Activated T-cell treated with anti-CD3 and anti-CD28 coated beads, Interleukin-2, amount 50 U/mL, for 24 hours (primary cell): ENCODE results near the gene CPED1.
"Not testable (repeated sequence)": the region's sequence is repeated elsewhere in the genome, so short reads cannot be mapped to it uniquely, and the experiment has no call there.

Source experiments
- DNase-seq: peaks from one replicate; pipeline ENCODE4 v3.0.0-alpha.2; 2020
- H3K27ac Mint-ChIP-seq: 2 replicates; pipeline ENCODE4 v1.8.0; 2020; ENCODE audit warnings: mild to moderate bottlenecking, mixed read lengths
- H3K27me3 Mint-ChIP-seq: 2 replicates; pipeline ENCODE4 v1.8.0; 2020; ENCODE audit warnings: mixed read lengths
- H3K36me3 Mint-ChIP-seq: 2 replicates; pipeline ENCODE4 v1.8.0; 2020; ENCODE audit warnings: low read depth, mixed read lengths
- H3K4me1 Mint-ChIP-seq: 2 replicates; pipeline ENCODE4 v1.8.0; 2020; ENCODE audit warnings: low read depth, mixed read lengths
- H3K4me3 Mint-ChIP-seq: 2 replicates; pipeline ENCODE4 v1.8.0; 2020; ENCODE audit warnings: mild to moderate bottlenecking, moderate library complexity, mixed read lengths
- H3K9me3 Mint-ChIP-seq: 2 replicates; pipeline ENCODE4 v1.8.0; 2020; ENCODE audit warnings: mixed read lengths

Gene CPED1

DNA sequence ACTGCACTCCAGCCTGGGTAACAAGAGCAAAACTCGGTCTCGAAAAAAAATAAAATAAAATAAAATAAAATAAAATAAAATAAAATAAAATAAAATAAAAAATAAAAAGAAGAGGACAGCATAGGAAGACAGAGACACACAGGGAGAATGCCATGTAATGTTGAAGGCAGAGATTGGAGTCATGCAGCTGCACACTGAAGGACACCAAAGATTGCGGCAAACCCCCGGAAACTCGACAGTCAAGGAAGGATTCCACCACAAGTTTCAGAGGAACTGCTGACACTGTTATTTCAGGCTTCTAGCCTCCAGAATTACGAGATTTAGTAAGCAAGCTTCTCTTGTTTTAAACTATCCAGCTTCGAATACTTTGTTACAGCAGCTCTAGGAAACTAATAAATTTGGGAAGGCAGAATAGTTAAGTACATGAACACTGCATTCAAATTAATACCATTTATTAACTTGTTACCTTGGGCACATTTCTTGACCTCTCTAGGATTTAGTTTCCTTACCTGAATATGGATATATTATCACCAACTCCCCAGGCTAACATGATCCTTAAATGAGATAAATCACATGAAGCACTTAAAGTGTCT, 9.5 kb downstream of the CPED1 start:
- no peak for DNase-seq
- H3K27ac Mint-ChIP-seq, result no peak overlapping the region
- peaks cover 2% of the 10 kb centered on the region for H3K27me3 Mint-ChIP-seq
- H3K9me3 Mint-ChIP-seq, result no peaks in the 10 kb centered on the region
- no peak overlapping the region for H3K4me3 Mint-ChIP-seq
- no peaks in the 10 kb centered on the region for H3K36me3 Mint-ChIP-seq
- peaks cover 23% of the 10 kb centered on the region for H3K4me1 Mint-ChIP-seq

DNA sequence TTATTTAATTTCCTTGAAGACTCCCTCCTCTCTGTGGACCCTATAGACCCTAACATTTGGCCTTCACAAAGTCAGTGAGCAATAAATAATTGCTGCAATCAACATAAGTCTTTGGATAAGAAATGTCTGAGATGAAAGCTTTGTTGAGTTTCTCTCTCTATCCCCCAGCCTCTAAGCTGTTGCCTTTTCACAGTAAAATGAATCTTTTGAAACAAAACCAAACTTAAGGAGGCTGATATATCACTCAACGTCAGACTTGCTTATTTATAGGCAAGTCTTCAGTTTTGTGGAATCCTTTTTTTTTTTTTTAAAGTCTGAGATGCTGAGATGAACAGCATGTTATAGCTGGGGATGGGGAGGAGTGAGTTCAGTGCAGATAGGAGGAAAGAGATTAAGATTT, 10.0 kb downstream of the CPED1 start:
- no peak overlapping the region for H3K4me3 Mint-ChIP-seq
- H3K27ac Mint-ChIP-seq, result no peak overlapping the region
- no peak for DNase-seq
- H3K36me3 Mint-ChIP-seq, result no peaks in the 10 kb centered on the region
- no peaks in the 10 kb centered on the region for H3K9me3 Mint-ChIP-seq
- peaks cover 5% of the 10 kb centered on the region for H3K27me3 Mint-ChIP-seq
- H3K4me1 Mint-ChIP-seq, result peaks cover 23% of the 10 kb centered on the region

DNA sequence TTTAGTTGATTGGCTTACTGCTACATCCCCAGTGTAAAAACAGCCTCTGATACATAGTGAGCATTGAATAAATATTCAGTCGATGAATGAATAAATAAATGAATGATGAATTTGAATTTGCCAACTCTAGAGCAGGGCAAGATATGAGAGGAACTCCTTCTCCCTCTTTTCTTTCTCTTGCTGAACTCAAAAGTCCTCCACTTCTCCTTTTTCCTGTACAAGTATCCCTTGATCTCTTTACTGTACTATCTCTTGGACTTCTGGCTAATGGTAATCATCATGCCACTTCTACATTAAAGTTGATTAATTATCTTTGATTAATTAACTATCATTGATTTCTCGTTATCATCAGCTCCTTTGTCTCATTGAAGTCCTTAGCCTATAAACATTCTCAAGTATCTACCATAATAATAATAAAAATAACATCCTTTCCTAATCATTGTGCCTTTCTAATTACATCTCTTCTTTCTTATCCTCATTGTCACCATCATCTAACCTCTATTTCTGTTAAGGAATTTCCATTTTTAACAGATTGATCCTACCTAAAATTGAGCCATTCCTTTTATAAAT, 10.6 kb downstream of the CPED1 start:
- Mint-ChIP-seq H3K27ac (no peak overlapping the region), H3K4me1 (peaks cover 23% of the 10 kb centered on the region), H3K9me3 (no peaks in the 10 kb centered on the region), H3K27me3 (peaks cover 7% of the 10 kb centered on the region), H3K36me3 (no peaks in the 10 kb centered on the region), H3K4me3 (no peak overlapping the region)
- no peak for DNase-seq

DNA sequence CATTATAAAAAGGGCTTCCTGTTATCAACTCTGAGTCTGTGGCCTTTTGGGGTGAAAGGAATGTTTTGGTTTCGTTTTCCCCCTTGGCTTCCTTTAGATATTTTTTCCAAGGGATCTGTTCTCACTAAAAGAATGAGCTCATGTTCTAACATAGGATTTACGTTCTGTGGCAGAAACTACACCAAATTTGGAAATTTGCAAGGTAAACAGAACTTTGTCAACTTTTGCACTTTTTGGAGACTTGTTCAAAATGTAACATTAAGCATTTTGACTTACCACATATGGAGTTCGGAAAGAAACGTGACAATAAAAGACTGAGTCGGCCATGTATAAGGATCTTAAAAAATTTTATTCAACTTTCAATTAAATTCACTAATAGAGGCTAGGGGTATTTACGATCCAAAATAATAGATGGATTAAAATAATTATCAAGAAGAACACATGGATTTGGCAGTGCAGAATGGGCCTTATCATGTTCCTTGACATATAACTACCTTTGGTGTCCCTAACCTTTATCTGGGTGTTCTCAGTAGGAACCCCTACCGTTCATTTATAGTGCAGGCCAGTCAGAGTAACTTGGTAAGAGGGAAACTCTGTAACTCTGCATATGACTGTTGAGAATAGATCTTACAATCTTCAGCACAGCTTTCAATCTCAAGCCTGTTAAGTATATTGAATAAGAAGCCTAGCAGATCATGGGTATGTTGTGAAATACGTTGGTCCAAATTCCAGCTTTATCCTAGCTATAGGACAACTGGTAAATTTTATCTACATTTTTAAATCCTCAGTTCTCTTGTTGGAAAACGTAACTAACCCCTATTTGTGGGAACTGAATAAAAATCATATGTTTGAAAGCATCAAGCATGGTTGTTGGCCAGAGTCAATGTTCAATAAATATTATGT, 11.8 kb downstream of the CPED1 start:
- DNase-seq, result no peak

DNA sequence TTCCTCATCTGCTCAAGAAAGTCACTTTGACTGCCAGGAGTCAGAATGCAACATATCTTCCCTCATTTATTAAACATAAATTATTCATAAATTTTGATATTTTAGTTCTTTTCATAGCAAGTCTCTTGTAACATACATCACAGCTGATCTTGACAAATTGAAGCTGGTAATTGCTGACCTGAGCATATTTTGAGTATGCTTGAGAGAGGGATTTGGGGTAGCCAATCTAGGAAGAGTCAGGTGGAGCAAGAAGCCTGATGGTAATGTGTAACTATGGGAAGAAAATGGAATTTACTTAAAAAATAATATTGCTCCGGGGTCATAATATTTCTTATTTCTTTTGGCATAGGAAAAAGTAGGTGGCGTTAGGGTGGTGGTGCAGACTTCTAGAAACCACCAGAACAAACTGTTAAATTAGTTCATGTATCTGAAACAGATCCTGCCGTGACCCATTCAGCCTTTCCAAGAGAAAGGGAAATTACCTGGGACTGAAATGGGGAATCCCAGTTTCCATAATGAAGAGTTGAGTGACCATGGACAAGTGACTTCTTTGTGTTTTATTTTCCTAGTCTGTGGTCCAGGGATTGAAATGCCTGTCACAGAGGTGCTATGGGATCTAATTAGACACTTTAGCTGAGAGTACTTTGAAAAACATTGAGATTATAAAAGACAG, 12.9 kb downstream of the CPED1 start:
- peaks cover 18% of the 10 kb centered on the region for H3K27me3 Mint-ChIP-seq

More for the DNA sequence above, 11.8 kb downstream of the CPED1 start:
- H3K4me1 Mint-ChIP-seq, result peaks cover 20% of the 10 kb centered on the region
- H3K27me3 Mint-ChIP-seq, result peaks cover 11% of the 10 kb centered on the region
- H3K4me3 Mint-ChIP-seq, result no peak overlapping the region
- H3K36me3 Mint-ChIP-seq, result no peaks in the 10 kb centered on the region
- no peaks in the 10 kb centered on the region for H3K9me3 Mint-ChIP-seq
- no peak overlapping the region for H3K27ac Mint-ChIP-seq

DNA sequence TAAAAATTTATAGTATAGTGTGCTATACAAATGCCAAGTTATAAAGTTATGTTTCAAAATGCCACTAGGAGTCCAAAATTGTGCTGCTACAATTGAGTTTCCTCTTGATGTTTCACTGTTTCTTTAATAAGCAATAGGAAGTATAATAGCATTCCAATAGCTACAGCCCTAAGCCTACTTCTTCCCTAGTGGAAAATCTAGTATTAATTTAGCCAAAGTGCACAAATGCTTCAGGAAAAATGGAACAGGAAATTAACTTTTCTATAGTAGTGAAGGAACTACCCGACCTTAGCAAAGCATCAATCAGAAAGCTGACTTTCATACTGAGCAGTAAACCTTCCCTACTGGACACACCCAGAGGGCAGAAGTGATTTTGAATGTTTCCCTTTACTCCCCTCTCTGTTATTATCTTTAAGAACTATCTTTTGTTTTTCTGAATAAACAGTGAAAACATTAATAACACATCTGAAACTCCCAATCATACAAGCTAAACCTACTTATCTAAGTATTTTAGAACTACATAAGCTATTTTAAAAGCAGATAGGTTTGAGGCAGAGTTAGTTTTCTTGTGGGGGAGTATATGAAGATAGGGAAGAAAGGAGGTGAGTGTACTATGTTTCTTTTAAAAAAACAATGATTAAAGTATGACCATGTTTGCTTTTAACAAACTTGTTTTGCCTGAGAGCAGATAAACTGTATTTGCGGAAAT, 13.7 kb downstream of the CPED1 start:
- H3K27ac Mint-ChIP-seq, result no peak overlapping the region
- DNase-seq, result no peak
- H3K9me3 Mint-ChIP-seq, result no peaks in the 10 kb centered on the region
- H3K27me3 Mint-ChIP-seq, result peaks cover 22% of the 10 kb centered on the region
- H3K4me3 Mint-ChIP-seq, result no peak overlapping the region
- H3K36me3 Mint-ChIP-seq, result no peaks in the 10 kb centered on the region
- H3K4me1 Mint-ChIP-seq, result peaks cover 6% of the 10 kb centered on the region

More for the DNA sequence above, 12.9 kb downstream of the CPED1 start:
- Mint-ChIP-seq H3K27ac (no peak overlapping the region), H3K9me3 (no peaks in the 10 kb centered on the region), H3K36me3 (no peaks in the 10 kb centered on the region), H3K4me3 (no peak overlapping the region), H3K4me1 (peaks cover 12% of the 10 kb centered on the region)
- DNase-seq, result no peak

DNA sequence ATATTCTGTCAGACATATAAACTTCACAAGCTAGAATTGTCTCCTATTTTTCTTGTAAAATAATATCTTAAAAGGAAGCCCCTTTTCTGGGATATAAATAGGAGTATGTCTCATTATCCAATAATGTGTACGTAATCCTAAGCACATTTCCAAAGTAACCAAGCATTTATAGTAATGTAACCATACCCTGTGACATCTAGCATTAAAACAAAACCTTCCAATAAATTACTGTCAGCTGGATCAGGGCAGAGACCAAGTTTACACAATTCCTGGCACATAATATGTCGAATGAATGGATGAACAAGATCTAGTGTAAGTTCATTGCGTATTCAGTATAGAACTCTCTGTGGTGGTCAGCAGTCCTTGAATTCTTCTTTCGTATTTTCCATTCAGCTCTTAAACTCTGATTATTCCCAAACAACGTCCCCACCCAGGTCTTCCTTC, 14.3 kb downstream of the CPED1 start:
- H3K9me3 Mint-ChIP-seq, result no peaks in the 10 kb centered on the region
- DNase-seq, result no peak
- H3K36me3 Mint-ChIP-seq, result no peaks in the 10 kb centered on the region
- H3K27ac Mint-ChIP-seq, result no peak overlapping the region
- H3K4me3 Mint-ChIP-seq, result no peak overlapping the region
- H3K27me3 Mint-ChIP-seq, result peaks cover 26% of the 10 kb centered on the region
- H3K4me1 Mint-ChIP-seq, result peaks cover 6% of the 10 kb centered on the region

DNA sequence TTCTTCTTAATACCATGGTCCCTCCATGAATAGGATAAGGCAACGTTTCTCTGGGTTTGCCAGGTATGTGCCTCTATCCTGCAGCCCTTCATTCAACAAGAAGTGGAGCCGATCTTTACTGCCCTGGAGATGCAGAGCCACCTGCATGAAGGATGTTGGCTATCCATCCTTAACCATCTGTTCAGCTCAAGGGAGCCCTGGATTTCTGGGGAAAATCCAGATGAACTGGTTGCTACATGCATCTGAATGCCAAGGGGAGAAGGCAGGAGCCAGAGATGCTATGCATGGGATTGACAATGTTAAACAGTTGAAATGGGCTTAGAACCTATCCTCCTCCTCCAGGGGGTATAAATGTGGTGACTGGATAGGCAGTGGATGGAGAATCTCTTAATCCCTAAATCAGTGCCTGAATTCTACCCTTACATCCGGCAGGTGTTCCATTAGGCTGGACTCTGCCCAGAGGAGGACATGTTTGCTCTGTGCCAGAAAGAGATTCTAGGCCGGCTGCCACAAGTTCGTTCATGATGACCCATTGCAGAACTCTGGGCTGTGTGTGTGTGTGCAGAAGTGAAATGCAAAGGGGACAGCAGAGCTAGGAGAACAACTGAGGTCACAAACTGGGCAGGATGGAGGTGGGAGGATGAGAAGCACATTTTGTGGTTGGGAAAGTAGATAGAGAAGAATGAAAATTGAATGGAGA, 15.6 kb downstream of the CPED1 start:
- H3K4me1 Mint-ChIP-seq, result peaks cover 6% of the 10 kb centered on the region
- no peak for DNase-seq
- no peaks in the 10 kb centered on the region for H3K9me3 Mint-ChIP-seq
- H3K27me3 Mint-ChIP-seq, result peaks cover 31% of the 10 kb centered on the region
- no peaks in the 10 kb centered on the region for H3K36me3 Mint-ChIP-seq
- H3K27ac Mint-ChIP-seq, result no peak overlapping the region
- no peak overlapping the region for H3K4me3 Mint-ChIP-seq

DNA sequence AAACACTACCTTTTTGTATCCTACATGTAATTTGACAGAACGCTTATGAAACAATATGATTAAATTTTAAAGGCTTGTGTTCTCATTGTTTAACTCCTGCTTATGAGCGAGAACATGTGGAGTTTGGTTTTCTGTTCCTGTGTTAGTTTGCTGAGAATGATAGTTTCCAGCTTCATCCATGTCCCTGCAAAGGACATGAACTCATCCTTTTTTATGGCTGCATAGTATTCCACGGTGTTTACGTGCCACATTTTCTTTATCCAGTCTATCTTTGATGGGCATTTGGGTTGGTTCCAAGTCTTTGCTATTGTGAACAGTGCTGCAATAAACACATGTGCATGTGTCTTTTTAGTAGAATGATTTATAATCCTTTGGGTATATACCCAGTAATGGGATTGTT, 16.5 kb downstream of the CPED1 start:
- not testable (repeated sequence) for H3K4me3 Mint-ChIP-seq, H3K9me3 Mint-ChIP-seq, H3K27ac Mint-ChIP-seq, H3K4me1 Mint-ChIP-seq, H3K36me3 Mint-ChIP-seq, DNase-seq
- peaks cover 31% of the 10 kb centered on the region for H3K27me3 Mint-ChIP-seq

DNA sequence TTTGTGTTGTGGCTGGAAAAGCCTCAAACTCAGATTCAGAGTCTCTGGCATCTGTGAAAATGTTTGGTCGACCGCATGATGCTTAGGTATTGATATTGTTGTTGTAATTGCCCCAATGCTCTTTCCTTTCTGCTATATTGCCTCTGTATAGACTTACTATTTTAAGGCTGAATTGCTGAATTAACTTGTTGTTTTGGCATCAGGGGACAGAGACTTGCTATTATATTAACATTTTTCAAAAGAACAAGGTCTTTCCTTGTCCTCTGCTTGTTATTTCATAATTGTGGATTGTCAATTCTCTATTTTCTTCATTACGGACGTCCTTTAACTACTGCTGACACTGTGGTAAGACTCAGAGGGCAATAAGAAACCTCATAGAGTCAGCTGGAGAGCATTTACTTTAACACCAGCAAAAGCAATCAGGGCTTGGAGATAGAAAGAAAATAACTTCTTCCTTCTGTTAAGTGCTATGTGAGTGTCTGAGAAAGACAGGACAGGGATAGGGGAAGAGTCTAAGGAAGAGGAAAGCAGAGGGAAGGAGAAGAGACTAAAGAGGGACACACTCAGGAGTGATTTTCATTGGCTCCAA, 17.6 kb downstream of the CPED1 start:
- no peak overlapping the region for H3K4me3 Mint-ChIP-seq
- no peaks in the 10 kb centered on the region for H3K36me3 Mint-ChIP-seq
- no peaks in the 10 kb centered on the region for H3K9me3 Mint-ChIP-seq

DNA sequence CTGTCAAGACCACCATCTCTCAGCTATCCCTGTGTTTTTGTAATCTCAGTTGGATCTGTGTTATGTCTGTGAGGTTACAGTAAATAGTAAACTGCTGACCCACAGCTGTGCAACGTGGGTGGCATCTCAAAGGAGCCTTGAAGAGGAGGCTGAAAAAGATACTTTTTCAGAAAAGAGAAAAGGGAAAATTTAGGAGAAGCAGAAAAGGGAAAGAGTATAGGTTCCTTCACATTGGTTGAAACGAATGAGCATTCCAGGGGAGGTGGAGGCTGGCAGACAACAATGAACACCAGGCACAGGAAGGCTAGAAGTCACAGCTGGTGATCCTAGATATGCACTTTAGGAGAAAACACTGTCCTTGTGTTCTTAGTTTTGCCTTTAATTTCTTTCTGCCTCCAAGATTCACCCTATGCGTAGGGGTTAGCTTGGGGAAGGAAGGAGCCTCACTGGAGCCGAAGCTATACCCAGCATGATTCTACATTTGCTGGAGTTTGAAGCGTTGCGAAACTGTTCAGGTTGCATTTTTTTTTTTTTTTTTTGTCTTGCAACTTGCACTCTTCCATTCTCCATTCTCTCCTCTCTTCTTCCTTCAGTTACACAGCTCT, 18.3 kb downstream of the CPED1 start:
- no peak for DNase-seq
- H3K4me3 Mint-ChIP-seq, result no peak overlapping the region
- H3K9me3 Mint-ChIP-seq, result no peaks in the 10 kb centered on the region
- no peak overlapping the region for H3K27ac Mint-ChIP-seq
- no peaks in the 10 kb centered on the region for H3K36me3 Mint-ChIP-seq
- H3K4me1 Mint-ChIP-seq, result no peaks in the 10 kb centered on the region
- peaks cover 31% of the 10 kb centered on the region for H3K27me3 Mint-ChIP-seq

More for the DNA sequence above, 17.6 kb downstream of the CPED1 start:
- Mint-ChIP-seq H3K27ac (no peak overlapping the region), H3K4me1 (no peaks in the 10 kb centered on the region), H3K27me3 (peaks cover 31% of the 10 kb centered on the region)
- DNase-seq, result no peak

DNA sequence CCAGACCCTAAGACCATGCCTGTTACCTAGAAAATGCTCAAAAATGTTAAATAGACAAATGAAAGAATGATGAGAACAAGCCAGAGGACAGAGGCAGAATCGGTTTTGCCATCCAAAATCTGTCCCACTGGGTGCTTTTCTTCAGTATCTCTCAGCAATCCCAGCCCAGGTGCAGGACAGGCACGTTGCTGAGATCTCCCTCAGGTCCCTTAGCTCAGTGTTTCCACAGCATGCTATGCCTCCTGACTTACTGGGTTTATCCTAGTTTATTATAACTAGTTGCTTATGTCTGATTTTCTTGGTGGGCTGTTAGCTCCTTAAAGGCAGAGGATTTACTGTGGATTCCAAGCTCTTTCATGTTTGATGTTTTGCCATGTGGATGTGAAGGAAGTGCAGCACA, 20.3 kb downstream of the CPED1 start:
- H3K4me3 Mint-ChIP-seq, result no peak overlapping the region
- H3K9me3 Mint-ChIP-seq, result no peaks in the 10 kb centered on the region
- H3K4me1 Mint-ChIP-seq, result no peaks in the 10 kb centered on the region
- H3K27me3 Mint-ChIP-seq, result peaks cover 24% of the 10 kb centered on the region
- H3K36me3 Mint-ChIP-seq, result no peaks in the 10 kb centered on the region
- DNase-seq, result no peak
- no peak overlapping the region for H3K27ac Mint-ChIP-seq

DNA sequence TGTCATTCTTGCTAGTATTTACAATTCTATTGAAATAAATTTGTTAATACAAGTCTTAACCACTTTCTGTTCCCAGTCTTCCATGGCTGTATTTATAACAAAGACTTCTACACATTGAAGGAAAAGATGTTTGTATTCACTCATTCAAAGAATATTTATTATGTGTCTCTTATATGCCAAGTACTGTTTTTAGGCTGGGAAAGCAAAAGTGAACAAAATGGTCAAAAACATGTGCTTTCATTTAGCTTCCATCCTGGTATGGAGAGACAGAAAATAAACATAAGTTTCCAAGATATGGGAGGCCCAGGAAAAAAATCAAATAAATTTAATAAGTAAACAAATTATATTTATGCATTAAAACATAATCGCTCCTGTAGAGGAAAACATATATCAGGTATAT, 22.9 kb downstream of the CPED1 start:
- Mint-ChIP-seq H3K4me1 (no peaks in the 10 kb centered on the region), H3K9me3 (no peaks in the 10 kb centered on the region), H3K27me3 (peaks cover 13% of the 10 kb centered on the region), H3K36me3 (no peaks in the 10 kb centered on the region), H3K27ac (no peak overlapping the region), H3K4me3 (no peak overlapping the region)
- no peak for DNase-seq
